ENCODE results near the gene HOXA5. TPM values are rescaled to one million over a fixed set of nuclear protein-coding genes. Genes with fewer than 3 reads are reported as not detected.

HOXA5 gene
- total and polyA plus RNA-seq, 2 of the 8 experiments (the other 6 are each of a cell fraction or from before 2014, with no cell fraction given), result not detected

DNA sequence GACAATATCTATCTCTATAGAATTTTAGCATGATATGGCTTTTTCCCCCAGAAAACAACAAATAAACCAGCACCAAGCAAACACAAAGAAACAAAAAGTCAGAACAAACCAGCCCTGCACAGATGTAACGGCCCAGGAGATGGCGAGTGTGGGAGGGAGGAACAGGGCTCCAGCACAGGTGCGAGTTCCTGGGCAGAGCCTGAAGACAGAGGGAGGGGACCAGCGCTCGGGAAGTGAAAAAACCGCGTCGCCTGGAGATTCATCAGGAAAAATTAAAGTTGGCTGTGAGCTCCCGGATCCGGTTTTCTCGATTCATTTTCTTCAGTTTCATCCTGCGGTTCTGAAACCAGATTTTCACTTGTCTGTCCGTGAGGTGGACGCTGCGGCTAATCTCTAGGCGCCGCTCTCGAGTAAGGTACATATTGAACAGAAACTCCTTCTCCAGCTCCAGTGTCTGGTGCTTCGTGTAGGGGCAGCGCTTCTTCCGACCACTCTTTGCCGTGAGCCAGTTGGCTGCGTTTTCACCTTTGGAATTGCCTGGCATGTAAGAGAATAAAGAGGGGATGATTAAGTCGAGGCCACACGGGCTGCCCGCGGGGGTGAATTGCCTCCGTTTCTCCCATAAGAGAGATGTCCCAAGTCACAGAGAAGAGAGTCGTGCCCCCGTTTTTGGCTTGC, 28.3 kb upstream of the HOXA5 start:
- no peak overlapping the region for H3K4ac ChIP-seq (replicated peaks; ENCODE audit: insufficient read length, low read depth, low read length)
- ChIA-PET CTCF (ENCODE audit: partially characterized antibody) (interaction anchor here (1.8 to 5.4 kb wide), 3 partner anchors 11 to 27 kb away, joined by 5 to 20 read pairs (median 10); partner anchors contain the start of gene HOXA5), POLR2A (ENCODE audit: partially characterized antibody) (no interaction called here)
- FAIRE-seq (no peak), DNase-seq (ENCODE audit: low read depth in 1 of 2, low spot score in 2 of 2) (peak in 1 of 2 experiments; percentile 52)
- no peak overlapping the region for H3K56ac ChIP-seq (replicated peaks; ENCODE audit: insufficient read length, low read depth, low read length)
- H3K18ac ChIP-seq (ENCODE audit: extremely low read depth, low read length), result no peak overlapping the region
- 0 out of 2 replicates have a peak overlapping the region, but pooled peaks have one; percentile 10 for H2BK12ac ChIP-seq (ENCODE audit: low read depth, low read length)
- H3K9me3 ChIP-seq (ENCODE audit: insufficient read depth in 2 of 2, low read depth in 1 of 2, low read length in 1 of 2), result no peaks in the 10 kb centered on the region; a peak in 1 of 4 replicates
- H3K4me1 ChIP-seq (replicated peaks in 1 of 4; ENCODE audit: control insufficient read depth in 3 of 4, insufficient read depth in 4 of 4, low read length in 3 of 4), result peaks cover 4 to 11% (median 5%) of the 10 kb centered on the region in 4 experiments; a peak in 5 of 7 replicates
- H4K20me1 ChIP-seq (replicated peaks in 1 of 2; ENCODE audit: control insufficient read depth in 1 of 2, insufficient read depth in 2 of 2, low read length in 2 of 2), result peaks cover 40 to 57% of the 10 kb centered on the region in 2 experiments
- H2AK5ac ChIP-seq (ENCODE audit: low read depth, low read length), result no peak overlapping the region
- H3K36me3 ChIP-seq (ENCODE audit: control insufficient read depth in 2 of 4, insufficient read depth in 4 of 4, low read length in 3 of 4), result peaks cover 0 to 18% (median 0%) of the 10 kb centered on the region in 4 experiments; a peak in 1 of 8 replicates
- no peaks in the 10 kb centered on the region for H3K79me2 ChIP-seq (ENCODE audit: control insufficient read depth in 1 of 2, insufficient read depth in 2 of 2, low read length in 2 of 2)
- 19% methylated on average over 30 of the region's 30 CpGs; no CpG with 5 or more reads in 1 of the 2 experiments for WGBS, 2 experiments (ENCODE audit: extremely low coverage in 1 of 2, insufficient coverage in 1 of 2, insufficient read length in 1 of 2, insufficient replicate concordance in 2 of 2, low coverage in 1 of 2, low lambda C conversion rate in 2 of 2, missing lambda C conversion rate in 1 of 2)
- no peak overlapping the region for H3K14ac ChIP-seq (ENCODE audit: insufficient read length)
- H2BK5ac ChIP-seq (ENCODE audit: low read depth, low read length), result no peak overlapping the region
- H3K4me3 ChIP-seq (ENCODE audit: extremely low read depth in 1 of 4, insufficient read depth in 2 of 4, low read depth in 3 of 4, low read length in 4 of 4), result no peak overlapping the region
- H3K79me1 ChIP-seq (ENCODE audit: low read depth, low read length), result no peaks in the 10 kb centered on the region
- no peak overlapping the region for H3K9ac ChIP-seq (replicated peaks in 1 of 4; ENCODE audit: extremely low read depth in 1 of 4, low read depth in 3 of 4, low read length in 3 of 4)
- H2BK15ac ChIP-seq (ENCODE audit: low read length), result no peak overlapping the region
- no peak overlapping the region for H2BK20ac ChIP-seq (ENCODE audit: low read length)
- H4K91ac ChIP-seq (replicated peaks; ENCODE audit: insufficient read length, low read length), result no peak overlapping the region
- no peak overlapping the region for H3K4me2 ChIP-seq (ENCODE audit: insufficient read depth in 1 of 2, low read depth in 2 of 2, low read length in 2 of 2)
- H3K27me3 ChIP-seq (replicated peaks in 1 of 4; ENCODE audit: control insufficient read depth in 3 of 4, extremely low read depth in 1 of 4, insufficient read depth in 3 of 4, low read length in 3 of 4), result peaks cover 95 to 100% (median 100%) of the 10 kb centered on the region in 4 experiments
- no peak overlapping the region for H2BK120ac ChIP-seq (replicated peaks; ENCODE audit: low read depth, low read length)
- no peak overlapping the region for H4K8ac ChIP-seq (ENCODE audit: extremely low read depth, insufficient read depth, low read length)
- no peak overlapping the region for H2AFZ ChIP-seq (ENCODE audit: low read length)
- H3K23ac ChIP-seq (ENCODE audit: insufficient read length), result no peak overlapping the region
- H4K5ac ChIP-seq (ENCODE audit: insufficient read length, low read depth, low read length), result no peak overlapping the region
- no peak overlapping the region for H3K27ac ChIP-seq (ENCODE audit: low read depth, low read length)
- no peaks in the 10 kb centered on the region; the same call in 1 of the 2 replicates for H3K23me2 ChIP-seq (ENCODE audit: low read depth, low read length)
- TF ChIP-seq ATF3 (IDR thresholded peaks at IDR 0.05; ENCODE audit: insufficient read depth, low read depth, low read length) (no peak), BACH1 (IDR thresholded peaks at IDR 0.05; ENCODE audit: low read length) (no peak), TCF12 (IDR thresholded peaks at IDR 0.05; ENCODE audit: low read depth, low read length) (0 out of 2 replicates have a peak, but pooled peaks have one; percentile 28), ZNF274 (IDR thresholded peaks at IDR 0.05; ENCODE audit: borderline replicate concordance, extremely low read depth, low read length) (no peak), CBX8 (IDR thresholded peaks at IDR 0.05; ENCODE audit: borderline replicate concordance, low read depth, low read length) (peak; percentile 61; the same call in 1 of the 2 replicates), CEBPB (IDR thresholded peaks at IDR 0.05; ENCODE audit: low read depth, low read length) (no peak), MAFK (IDR thresholded peaks at IDR 0.05; ENCODE audit: low read depth, low read length) (no peak), POLR2AphosphoS5 (IDR thresholded peaks at IDR 0.05; ENCODE audit: low read depth, low read length) (no peak), CREB1 (IDR thresholded peaks at IDR 0.05) (no peak), SP1 (IDR thresholded peaks at IDR 0.05; ENCODE audit: low read depth, low read length) (0 out of 2 replicates have a peak, but pooled peaks have one; percentile 4), TAF1 (IDR thresholded peaks at IDR 0.05; ENCODE audit: low read depth, low read length) (no peak), BCL11A (IDR thresholded peaks at IDR 0.05; ENCODE audit: low read depth in 2 of 2, low read length in 2 of 2) (no peak), CHD2 (IDR thresholded peaks at IDR 0.05; ENCODE audit: low read length) (no peak), CHD1 (IDR thresholded peaks at IDR 0.05; ENCODE audit: low read depth, low read length) (no peak)
